DMS53 (cell line): Measurements from ENCODE around the gene ACKR2.
"Not testable (repeated sequence)": the region's sequence is repeated elsewhere in the genome, so short reads cannot be mapped to it uniquely, and the experiment has no call there.

ENCODE experiments used
- DNase-seq: peaks from one replicate; lab custom pipeline; 2025; lab: John Stamatoyannopoulos, UW

ACKR2 gene

DNA sequence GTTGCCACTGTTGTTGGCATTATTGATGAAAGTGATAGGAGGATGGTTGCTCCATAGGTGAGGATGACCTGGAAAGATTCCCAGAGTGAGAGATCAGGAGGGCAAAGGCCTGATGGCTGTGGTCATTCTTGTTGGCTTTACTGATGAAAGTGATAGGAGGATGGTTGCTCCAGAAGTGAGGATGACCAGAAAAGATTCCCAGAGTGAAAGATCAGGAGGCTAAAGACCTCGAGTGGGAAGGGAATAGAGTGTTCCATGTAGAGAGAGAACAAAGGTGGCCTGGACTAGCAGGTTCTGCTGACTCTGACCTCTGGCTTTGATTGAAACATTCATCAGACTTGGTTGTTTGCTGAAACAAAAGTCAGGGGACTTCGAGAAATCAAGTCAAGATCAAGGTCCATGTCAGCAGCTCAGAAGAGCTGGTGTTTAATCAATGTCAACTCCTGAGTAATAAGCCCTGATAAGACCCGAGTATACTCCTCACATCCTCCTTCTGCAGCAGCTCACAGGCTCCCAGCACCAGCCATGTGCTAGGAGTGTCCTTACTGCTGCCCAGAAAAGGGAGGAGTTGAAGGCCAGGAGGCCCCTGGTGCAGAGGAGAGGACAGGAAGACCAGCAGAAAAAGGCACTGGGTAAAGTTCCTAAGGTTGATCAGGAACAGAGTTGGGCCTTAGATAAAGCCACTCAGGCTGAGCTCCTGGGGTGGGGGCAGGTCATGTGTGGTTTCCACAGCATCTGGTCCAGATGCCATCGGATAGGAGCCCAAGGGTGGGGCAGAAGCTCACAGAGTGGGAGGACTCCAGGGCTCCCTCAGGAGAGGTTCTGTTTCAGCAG lies 46.5 kb downstream of the ACKR2 start:
- no peak for DNase-seq

DNA sequence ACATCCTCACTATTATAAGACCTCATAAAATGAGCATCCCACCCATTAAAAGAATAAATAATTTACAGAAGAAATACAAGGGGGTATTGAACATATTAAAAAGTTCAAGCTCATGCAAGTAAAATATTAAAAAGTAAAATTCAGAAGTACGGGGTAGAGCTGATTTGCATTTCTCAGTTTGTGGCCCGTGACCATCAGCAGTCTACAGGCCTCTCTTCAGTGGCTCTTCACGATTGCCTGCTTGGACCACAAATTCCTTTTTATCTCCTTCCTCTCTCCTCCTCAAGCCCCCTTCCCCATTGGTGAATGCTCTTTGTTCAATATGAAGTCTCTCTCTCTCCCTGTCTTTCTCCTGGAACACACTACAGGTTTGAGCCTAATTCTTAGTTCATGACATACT lies 47.3 kb downstream of the ACKR2 start:
- no peak for DNase-seq

DNA sequence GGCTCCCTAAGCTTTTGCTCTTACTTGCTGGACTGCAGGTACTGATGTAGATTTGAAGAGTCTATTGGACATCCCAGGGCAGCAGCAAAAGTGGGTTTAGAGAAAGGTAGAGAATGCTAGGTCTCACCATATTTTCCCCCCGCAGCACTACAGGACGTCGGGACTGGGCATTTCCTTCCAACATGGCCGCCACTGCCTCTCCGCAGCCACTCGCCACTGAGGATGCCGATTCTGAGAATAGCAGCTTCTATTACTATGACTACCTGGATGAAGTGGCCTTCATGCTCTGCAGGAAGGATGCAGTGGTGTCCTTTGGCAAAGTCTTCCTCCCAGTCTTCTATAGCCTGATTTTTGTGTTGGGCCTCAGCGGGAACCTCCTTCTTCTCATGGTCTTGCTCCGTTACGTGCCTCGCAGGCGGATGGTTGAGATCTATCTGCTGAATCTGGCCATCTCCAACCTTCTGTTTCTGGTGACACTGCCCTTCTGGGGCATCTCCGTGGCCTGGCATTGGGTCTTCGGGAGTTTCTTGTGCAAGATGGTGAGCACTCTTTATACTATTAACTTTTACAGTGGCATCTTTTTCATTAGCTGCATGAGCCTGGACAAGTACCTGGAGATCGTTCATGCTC lies 55.2 kb downstream of the ACKR2 start:
- DNase-seq: no peak

DNA sequence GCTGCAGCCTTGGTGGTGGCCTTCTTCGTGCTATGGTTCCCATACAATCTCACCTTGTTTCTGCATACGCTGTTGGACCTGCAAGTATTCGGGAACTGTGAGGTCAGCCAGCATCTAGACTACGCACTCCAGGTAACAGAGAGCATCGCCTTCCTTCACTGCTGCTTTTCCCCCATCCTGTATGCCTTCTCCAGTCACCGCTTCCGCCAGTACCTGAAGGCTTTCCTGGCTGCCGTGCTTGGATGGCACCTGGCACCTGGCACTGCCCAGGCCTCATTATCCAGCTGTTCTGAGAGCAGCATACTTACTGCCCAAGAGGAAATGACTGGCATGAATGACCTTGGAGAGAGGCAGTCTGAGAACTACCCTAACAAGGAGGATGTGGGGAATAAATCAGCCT lies 56.0 kb downstream of the ACKR2 start:
- no peak for DNase-seq

DNA sequence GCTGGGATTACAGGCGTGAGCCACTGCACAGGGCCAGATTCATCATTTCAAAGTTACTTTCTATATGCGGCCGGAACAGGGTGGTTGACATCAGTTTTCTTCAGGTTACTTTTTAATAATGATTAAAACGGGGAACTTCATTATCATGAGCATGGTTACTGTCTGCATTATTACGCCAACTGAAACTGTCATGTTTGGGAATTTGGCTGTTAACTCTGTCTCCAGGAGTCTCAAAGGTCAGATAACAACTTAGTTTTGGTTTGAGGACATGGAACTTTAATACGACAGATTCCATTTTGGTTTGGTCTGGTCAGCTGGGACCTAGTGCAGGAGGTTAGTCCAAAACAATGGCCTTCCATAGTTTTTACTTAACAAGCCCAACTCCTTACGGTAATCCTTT lies 57.9 kb downstream of the ACKR2 start:
- no peak for DNase-seq

DNA sequence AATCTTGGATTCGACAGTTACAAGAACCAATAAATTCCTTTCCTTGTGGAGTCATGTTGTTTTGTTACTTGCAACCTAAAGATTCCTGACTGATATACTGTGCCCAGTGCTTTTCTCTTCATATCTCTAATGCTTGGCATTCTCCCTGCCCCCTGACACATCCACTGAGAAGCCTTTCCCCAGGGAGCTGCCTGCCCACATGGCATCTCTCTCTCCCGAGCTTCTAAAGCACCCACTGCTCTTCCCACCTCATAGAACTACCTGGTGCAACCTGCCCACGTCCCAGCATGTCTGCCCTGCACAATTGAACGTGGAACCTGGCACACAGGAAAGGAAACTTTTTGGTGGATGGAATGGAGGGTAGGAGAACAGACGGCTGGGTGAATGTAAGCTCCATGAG lies 59.6 kb downstream of the ACKR2 start:
- no peak for DNase-seq

DNA sequence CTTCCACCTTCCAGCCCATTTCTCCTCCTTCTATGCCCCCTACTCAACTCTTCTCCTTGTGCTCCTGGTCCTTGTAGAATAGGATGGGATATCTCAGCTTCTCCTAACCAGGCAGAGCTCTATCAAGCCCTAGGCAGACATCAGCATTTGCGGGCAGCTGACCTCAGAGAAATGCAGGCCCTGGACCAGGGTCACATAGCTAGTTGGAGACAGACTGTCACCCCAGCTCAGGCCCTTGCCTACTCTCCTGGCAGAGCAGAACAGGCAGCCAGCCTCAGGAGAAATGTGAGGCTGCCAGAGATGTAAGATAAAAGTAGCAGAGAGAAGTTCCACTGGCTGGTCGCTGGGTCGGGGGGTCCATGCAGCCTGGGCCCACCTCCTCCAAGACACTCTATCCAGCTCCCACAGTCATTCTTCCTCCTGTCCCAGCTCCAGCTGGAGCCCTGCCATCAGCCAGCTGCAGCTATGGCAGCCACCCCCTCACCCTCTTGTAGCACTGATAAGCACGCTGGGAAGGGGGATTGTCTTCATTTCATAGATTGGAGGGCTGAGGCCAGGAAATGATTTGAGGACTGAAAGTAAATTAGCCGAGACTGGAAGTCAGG lies 62.4 kb downstream of the ACKR2 start:
- no peak for DNase-seq

DNA sequence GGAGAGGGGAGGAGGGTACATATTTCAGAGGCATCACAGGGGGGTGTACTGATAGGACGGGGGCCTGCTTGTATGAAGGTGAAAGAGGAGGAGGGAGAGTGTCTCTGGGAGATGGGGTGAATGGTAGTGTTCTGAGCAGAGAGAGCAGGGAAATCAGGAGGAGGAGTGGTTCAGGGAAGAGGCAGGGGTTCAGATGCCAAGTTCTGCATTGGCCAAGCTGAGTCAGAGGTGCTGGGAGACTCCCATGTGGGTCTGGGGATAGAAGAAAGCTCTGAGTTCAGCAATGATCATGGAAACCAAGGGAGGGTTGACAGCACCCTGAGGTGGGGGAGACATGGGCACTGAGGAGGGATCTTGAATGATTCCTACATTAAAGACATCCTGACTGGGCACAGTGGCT lies 63.5 kb downstream of the ACKR2 start:
- no peak for DNase-seq

DNA sequence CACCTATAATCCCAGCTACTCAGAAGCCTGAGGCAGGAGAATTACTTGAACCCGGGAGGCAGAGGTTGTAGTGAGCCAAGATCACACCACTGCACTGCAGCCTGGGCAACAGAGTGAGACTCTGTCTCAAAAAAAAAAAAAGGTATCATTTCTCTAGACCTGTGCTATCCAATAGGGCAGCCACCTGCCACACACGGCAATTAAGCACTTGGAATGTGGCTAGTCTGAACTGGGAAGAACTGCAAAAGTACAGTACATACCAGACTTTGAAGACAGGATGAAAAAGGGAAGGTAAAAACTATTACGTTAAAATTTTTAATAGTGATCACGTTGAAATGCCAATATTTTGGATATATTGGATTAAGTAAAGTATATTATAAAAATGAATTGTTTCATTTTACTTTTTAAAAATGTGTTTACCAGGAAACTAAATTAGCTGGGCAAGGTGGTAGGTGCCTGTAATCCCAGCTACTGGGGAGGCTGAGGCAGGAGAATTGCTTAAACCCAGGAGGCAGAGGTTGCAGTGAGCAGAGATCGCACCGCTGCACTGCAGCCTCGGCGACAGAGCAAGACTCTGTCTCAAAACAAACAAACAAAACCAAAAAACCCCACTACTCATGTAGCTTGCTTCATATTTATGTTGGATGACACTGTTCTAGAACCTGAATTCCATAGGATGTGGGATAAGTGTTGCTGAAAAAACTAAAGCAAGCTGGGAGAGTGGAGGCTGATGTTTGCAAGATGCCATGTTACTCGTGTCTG lies 64.2 kb downstream of the ACKR2 start:
- DNase-seq: no peak

DNA sequence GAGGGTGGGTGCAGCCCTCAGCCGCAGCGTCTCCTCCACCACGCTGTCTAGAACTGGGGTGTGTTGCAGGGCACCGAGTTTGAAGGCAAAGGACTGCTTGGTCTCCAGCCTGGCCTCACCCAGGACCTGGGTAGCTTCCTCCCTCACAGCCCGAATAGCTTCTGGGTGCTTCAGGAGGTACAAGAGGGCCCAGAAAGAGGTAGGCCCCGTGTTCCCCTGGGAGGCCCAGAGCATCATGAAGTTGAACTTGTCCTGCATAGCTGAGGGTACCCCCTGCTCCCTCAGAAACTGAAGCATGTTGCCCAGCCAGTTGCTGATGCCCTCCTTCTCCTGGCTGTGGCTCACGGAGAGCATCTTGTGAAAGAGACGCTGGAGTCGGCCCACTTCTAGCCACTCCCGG lies 65.5 kb downstream of the ACKR2 start:
- no peak for DNase-seq

DNA sequence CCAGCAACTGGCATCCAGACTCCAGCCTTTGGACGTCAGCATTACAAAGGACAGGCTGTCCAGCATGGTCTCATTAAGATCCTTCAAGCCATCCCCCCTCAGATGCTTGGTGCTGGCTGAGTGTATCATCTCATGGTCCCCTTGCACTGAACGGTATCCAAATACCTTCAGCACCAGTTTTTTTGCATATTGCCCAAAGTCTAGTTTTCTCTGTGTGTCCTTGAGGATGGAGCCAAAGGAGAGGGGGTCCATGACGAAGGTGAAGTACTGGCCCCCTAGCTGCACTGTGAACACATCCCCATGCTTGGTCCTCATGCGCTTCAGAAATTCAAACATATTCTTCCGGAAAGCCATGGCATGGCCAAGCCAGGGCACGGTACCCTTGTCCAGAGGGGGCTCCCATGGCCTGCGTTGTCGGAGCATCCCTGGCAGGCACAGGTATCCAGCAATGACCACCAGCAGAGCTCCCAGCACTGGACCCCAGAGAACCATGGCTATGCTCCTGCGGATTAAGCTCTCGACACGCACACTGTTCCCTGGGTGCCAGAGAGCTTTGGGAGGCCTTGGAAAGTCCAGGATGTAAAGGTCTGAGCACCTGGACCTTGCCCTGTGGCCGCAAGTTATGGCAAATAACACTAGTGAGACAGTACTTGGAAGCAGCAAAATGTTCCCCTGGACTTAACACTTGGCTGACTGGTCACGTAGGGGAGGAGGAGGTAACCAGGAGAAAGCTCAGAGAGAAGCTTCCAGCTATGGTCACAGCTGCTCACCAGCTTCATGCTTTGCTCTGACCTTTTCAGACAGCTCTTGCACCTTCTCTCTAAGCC lies 66.3 kb downstream of the ACKR2 start, which contains the start of gene CYP8B1:
CYP8B1 (minus strand) TSS at position 555 of the 827 bp plus-strand sequence; CDS start at position 492, 63 bp downstream.
- no peak for DNase-seq

DNA sequence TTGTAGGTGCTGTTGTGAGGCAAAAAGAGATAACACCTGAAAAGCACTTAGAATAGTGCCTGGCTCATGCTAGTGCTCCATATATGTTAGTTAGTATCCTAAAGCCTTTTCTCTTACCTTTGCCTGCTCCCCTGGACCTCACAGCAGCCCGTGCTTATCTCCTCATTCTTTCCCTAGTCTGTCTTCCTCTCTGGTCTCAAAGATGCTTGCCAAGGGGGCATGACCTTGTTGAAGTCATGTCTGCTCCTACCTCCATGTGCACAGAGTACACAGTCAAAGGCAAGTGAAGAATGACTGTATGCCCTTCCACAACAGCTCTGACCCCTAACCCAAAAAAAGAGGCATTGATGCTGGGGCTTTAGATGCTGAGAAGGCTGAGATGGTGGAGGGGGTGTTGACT lies 67.2 kb downstream of the ACKR2 start:
- DNase-seq: no peak

DNA sequence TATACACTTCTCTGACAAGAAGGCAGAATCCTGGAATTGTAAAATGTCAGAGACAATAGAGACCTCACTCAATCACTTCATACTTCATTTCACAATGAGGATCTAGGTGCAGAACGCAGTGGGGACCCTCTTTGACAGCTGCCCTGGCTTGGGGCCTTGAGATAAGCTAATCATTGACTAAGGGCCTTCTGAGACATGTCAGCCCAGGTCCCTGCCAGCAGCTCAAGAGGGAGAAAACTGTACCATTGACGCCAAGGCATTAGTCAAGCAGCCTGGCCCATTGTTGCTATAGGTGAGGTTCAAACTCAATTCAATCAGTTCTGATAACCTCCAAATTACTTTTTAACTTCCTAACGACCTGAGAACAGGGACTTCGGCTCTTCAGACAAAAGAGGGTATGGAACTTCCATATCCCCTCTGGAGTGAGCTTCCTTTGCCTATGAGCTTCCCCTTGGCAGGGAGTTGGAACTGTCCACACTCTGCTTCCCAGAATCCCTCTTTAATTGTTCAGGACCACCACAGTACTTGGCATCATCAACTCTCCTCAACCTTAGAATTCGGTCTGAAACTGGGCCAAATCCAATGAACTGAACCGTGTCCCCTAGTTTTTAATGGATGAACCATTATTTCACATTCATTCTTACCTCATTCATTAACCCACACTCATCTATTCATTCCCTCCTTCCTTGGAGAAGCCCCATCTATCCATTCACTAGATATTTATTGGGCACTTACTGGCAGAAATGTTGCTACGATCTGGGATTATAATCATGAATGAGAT lies 67.9 kb downstream of the ACKR2 start:
- no peak for DNase-seq

DNA sequence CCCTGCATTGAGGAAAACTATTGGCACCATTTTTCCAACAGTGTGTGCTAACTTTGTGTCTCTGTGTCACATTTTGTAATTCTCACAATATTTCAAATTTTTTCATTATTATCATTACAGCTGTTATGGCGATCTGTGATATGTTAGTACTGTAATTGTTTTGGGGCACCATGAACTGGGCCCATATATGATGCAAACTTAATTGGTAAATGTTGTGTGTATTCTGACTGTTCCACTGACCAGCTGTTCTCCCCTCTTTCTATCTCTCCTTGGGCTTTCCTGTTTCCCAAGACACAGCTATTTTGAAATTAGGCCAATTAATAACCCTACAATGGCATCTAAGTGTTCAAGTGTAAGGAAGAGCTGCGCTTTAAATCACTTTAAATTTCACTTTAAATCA lies 68.6 kb downstream of the ACKR2 start:
- no peak for DNase-seq

DNA sequence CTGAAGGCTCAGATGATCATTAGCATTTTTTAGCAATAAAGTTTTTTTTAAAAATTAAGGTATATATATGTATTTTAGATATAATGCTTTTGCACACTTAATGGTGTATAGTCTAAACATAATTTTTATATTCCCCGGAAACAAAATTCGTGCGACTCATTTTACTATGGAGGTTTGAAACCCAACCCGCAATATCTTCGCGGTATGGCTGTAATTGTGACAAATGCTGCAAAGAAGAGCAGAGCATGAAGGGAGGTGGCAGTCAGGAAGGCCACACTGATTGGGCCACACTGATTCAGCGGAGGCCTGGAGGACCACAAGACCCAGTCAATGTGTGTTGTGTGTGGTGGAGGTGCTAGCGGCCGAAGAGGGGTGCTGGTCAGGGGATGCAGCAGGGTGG lies 70.9 kb downstream of the ACKR2 start:
- DNase-seq: no peak

DNA sequence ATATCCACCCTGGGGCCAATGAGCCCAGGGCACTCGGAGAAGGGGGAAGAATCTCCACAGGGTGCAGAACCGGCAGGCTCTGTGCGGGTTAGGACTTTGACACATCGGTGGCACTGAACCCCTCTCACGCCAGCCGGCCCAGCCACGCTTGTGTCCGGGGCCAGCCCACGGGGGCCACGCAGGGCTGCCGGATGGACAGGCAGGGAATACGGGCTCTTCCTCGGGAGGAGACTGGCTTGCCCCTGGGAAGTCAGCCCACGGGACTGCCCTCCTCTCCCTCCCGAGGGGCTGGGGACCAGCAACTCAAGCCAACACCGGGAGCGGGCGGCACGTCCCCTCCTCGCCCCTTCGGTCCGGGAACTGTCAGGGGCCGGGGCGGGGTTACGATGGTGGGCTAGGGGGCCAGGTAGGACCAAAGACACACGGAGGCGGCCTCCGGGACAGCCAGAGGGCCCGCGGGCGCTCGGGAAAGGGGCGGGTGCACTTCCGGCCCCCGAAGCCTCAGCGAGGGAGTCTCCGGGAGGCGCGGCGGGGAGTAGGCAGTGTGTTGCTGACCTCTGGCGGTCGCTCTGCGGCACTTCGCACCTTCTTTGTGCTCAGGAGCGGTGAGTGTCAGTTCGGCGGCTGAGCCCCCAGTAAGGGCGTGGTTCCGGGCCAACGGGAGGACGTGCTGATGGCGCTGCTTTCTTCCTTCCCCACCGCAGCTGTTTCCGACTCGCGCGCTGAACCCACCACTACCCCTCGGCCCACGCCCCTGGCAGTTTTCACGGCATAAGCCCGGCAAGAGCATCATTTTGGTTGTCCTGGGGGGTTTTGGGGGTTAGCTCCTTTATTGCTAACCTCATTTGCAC lies 71.6 kb downstream of the ACKR2 start:
- DNase-seq: peak; percentile 75

DNA sequence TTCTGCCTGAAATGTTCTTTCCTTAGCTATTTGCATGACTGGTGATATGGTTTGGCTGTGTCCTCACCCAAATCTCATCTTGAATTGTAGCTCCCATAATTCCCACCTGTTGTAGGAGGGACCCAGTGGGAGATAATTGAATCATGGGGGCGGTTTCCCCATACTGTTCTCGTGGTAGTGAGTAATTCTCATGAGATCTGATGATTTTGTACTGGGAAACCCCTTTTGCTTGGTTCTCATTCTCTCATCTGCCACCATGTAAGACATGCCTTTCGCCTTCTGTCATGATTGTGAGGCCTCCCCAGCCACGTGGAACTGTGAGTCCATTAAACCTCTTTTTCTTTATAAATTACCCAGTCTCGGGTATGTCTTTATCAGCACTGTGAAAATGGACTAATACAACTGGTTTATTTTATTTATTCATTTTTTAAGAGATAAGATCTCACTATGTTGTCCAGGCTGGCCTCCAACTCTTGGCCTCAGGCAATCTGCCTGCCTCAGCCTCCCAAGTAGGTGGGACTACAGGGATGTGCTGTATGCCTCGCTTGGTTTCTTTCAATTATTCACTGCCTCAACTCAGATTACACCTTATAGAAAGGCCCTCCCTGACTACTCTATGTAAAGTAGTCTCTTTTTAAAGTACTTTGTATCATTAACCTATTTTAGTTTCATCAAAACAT lies 74.1 kb downstream of the ACKR2 start:
- DNase-seq: not testable (repeated sequence)

DNA sequence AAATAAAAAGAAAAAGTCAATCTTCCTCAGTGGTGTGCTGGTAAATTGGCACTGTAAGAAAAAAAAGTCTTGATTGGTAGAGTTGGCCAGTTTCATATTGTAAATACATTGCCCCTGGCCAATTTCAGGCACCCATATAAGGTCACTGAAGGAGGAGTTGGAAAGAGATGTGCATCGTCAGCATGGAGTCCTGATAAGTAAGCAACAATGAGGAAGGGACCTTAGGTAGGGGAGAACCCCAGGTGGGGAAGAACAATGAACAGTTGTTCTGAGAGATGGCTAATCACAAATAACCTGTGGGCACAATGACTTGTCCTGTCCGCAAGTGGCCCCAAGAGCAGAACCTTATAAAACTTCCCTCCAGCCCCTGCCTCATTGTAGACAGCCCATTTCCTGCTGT lies 75.1 kb downstream of the ACKR2 start:
- DNase-seq: no peak

DNA sequence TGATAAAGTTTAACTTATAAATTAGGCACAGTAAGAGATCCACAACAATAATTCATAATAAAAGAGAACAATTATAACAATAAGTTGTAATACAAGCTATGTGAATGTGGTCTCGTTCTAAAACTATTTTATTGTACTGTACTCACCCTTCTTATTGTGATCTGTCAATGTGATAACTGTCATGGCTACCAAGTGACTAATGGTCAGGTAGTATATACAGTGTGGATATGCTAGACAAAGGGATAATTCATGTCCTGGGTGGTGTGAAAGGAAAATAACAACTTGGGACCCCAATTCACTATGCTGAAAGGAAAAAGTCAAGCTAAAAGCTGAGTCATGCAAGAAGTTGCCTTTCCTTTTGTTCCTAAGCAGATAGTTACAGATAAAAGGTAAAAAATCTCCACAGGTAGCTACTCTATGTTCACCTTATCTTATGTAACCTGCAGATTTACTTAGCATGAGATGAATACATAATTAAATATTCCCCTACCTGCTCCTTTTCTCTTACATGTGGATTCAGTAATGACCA lies 77.1 kb downstream of the ACKR2 start:
- DNase-seq: no peak
